Dendritic cell treated with granulocyte-macrophage colony-stimulating factor and Interleukin-4, amounts not matched to agents 40 ng/mL and 50 ng/mL, for 4 days (primary cell): ENCODE measurements around the gene INVS.
"Not testable (repeated sequence)": the region's sequence is repeated elsewhere in the genome, so short reads cannot be mapped to it uniquely, and the experiment has no call there.

ENCODE experiments used
- H3K27ac Mint-ChIP-seq: one replicate; pipeline ENCODE4 v1.8.0; 2022; ENCODE audit warnings: mild to moderate bottlenecking, mixed read lengths
- H3K27me3 Mint-ChIP-seq: one replicate; pipeline ENCODE4 v1.8.0; 2022; ENCODE audit warnings: mild to moderate bottlenecking, mixed read lengths
- H3K36me3 Mint-ChIP-seq: one replicate; pipeline ENCODE4 v1.8.0; 2022; ENCODE audit warnings: low read depth, mixed read lengths
- H3K4me1 Mint-ChIP-seq: one replicate; pipeline ENCODE4 v1.8.0; 2022; ENCODE audit warnings: low read depth, mixed read lengths
- H3K4me3 Mint-ChIP-seq: one replicate; pipeline ENCODE4 v1.8.0; 2022; ENCODE audit warnings: mild to moderate bottlenecking, moderate library complexity, mixed read lengths
- H3K9me3 Mint-ChIP-seq: one replicate; pipeline ENCODE4 v1.8.0; 2022; ENCODE audit warnings: mixed read lengths
- intact Hi-C: fragments of 100-400 bp; cut with micrococcal nuclease; formaldehyde crosslinking; loops from one replicate; pipeline ENCODE4 v1.15.0; 2022

The INVS gene

GRCh38 chr9:100208673-100209072, 109.6 kb downstream of the INVS start:
- Mint-ChIP-seq H3K27ac (no peak overlapping the region), H3K4me3 (no peak overlapping the region), H3K36me3 (no peaks in the 10 kb centered on the region), H3K4me1 (peaks cover 15% of the 10 kb centered on the region), H3K9me3 (no peaks in the 10 kb centered on the region), H3K27me3 (no peaks in the 10 kb centered on the region)
- intact Hi-C loops, result no loop called here

GRCh38 chr9:100211476-100211875, 112.4 kb downstream of the INVS start:
- H3K4me3 Mint-ChIP-seq, result no peak overlapping the region
- intact Hi-C loops, result loop anchor here (10.0 kb wide), 3 partner anchors 407 to 1047 kb away; no protein-coding TSS in a partner anchor
- no peaks in the 10 kb centered on the region for H3K27me3 Mint-ChIP-seq
- H3K9me3 Mint-ChIP-seq, result no peaks in the 10 kb centered on the region
- peaks cover 15% of the 10 kb centered on the region for H3K4me1 Mint-ChIP-seq
- no peak overlapping the region for H3K27ac Mint-ChIP-seq
- H3K36me3 Mint-ChIP-seq, result no peaks in the 10 kb centered on the region

- H3K4me3 Mint-ChIP-seq, result no peak overlapping the region
- no peaks in the 10 kb centered on the region for H3K27me3 Mint-ChIP-seq
- intact Hi-C loops, result loop anchor here (10.0 kb wide), 3 partner anchors 409 to 1049 kb away; no protein-coding TSS in a partner anchor
- H3K9me3 Mint-ChIP-seq, result no peaks in the 10 kb centered on the region
- H3K27ac Mint-ChIP-seq, result no peak overlapping the region
- H3K36me3 Mint-ChIP-seq, result no peaks in the 10 kb centered on the region
- peaks cover 18% of the 10 kb centered on the region for H3K4me1 Mint-ChIP-seq
These were observed 114.9 kb downstream of the INVS start for GRCh38 chr9:100213730-100214477.

- H3K27me3 Mint-ChIP-seq, result no peaks in the 10 kb centered on the region
These were observed 117.2 kb downstream of the INVS start for GRCh38 chr9:100216178-100216787.

GRCh38 chr9:100217536-100217935, 118.5 kb downstream of the INVS start:
- Mint-ChIP-seq H3K27ac (no peak overlapping the region), H3K9me3 (no peaks in the 10 kb centered on the region), H3K36me3 (no peaks in the 10 kb centered on the region), H3K4me1 (peaks cover 8% of the 10 kb centered on the region), H3K27me3 (no peaks in the 10 kb centered on the region), H3K4me3 (no peak overlapping the region)
- intact Hi-C loops, result loop anchor here (10.0 kb wide), 3 partner anchors 413 to 1053 kb away; no protein-coding TSS in a partner anchor

More at GRCh38 chr9:100216178-100216787, 117.2 kb downstream of the INVS start:
- H3K36me3 Mint-ChIP-seq, result no peaks in the 10 kb centered on the region
- H3K4me3 Mint-ChIP-seq, result no peak overlapping the region
- intact Hi-C loops, result loop anchor here (1.0 to 10.0 kb wide), 4 partner anchors 188 to 1051 kb away; no protein-coding TSS in a partner anchor
- H3K27ac Mint-ChIP-seq, result no peak overlapping the region
- no peaks in the 10 kb centered on the region for H3K9me3 Mint-ChIP-seq
- H3K4me1 Mint-ChIP-seq, result peaks cover 8% of the 10 kb centered on the region

GRCh38 chr9:100219347-100219746, 120.3 kb downstream of the INVS start:
- Mint-ChIP-seq H3K27ac (peak overlapping the region; percentile 43), H3K4me1 (peaks cover 11% of the 10 kb centered on the region)

GRCh38 chr9:100220936-100221335, 121.9 kb downstream of the INVS start:
- H3K4me1 Mint-ChIP-seq, result peaks cover 14% of the 10 kb centered on the region
- H3K36me3 Mint-ChIP-seq, result peaks cover 1% of the 10 kb centered on the region
- no peak overlapping the region for H3K27ac Mint-ChIP-seq
- H3K9me3 Mint-ChIP-seq, result no peaks in the 10 kb centered on the region
- intact Hi-C loops, result no loop called here
- no peak overlapping the region for H3K4me3 Mint-ChIP-seq
- H3K27me3 Mint-ChIP-seq, result no peaks in the 10 kb centered on the region

More at GRCh38 chr9:100219347-100219746, 120.3 kb downstream of the INVS start:
- no peak overlapping the region for H3K4me3 Mint-ChIP-seq
- H3K9me3 Mint-ChIP-seq, result no peaks in the 10 kb centered on the region
- intact Hi-C loops, result loop anchor here (10.0 kb wide), 3 partner anchors 415 to 1055 kb away; no protein-coding TSS in a partner anchor
- no peaks in the 10 kb centered on the region for H3K27me3 Mint-ChIP-seq
- no peaks in the 10 kb centered on the region for H3K36me3 Mint-ChIP-seq

- Mint-ChIP-seq H3K4me1 (peaks cover 14% of the 10 kb centered on the region), H3K27ac (no peak overlapping the region), H3K4me3 (no peak overlapping the region), H3K27me3 (no peaks in the 10 kb centered on the region), H3K36me3 (peaks cover 6% of the 10 kb centered on the region), H3K9me3 (no peaks in the 10 kb centered on the region)
- intact Hi-C loops, result no loop called here
These were observed 122.5 kb downstream of the INVS start for GRCh38 chr9:100221538-100221937.

- Mint-ChIP-seq H3K27ac (no peak overlapping the region), H3K4me1 (peaks cover 14% of the 10 kb centered on the region), H3K36me3 (peaks cover 17% of the 10 kb centered on the region), H3K4me3 (no peak overlapping the region), H3K27me3 (no peaks in the 10 kb centered on the region), H3K9me3 (no peaks in the 10 kb centered on the region)
- intact Hi-C loops, result no loop called here
These were observed 123.6 kb downstream of the INVS start for GRCh38 chr9:100222674-100223073.

- Mint-ChIP-seq H3K27me3 (no peaks in the 10 kb centered on the region), H3K4me3 (no peak overlapping the region), H3K4me1 (peaks cover 6% of the 10 kb centered on the region), H3K9me3 (peaks cover 7% of the 10 kb centered on the region), H3K36me3 (peaks cover 44% of the 10 kb centered on the region), H3K27ac (no peak overlapping the region)
- intact Hi-C loops, result no loop called here
These were observed 128.6 kb downstream of the INVS start for GRCh38 chr9:100227636-100228035.

- Mint-ChIP-seq H3K36me3 (peaks cover 50% of the 10 kb centered on the region), H3K27me3 (no peaks in the 10 kb centered on the region), H3K27ac (no peak overlapping the region), H3K4me3 (no peak overlapping the region), H3K4me1 (peaks cover 6% of the 10 kb centered on the region), H3K9me3 (peaks cover 13% of the 10 kb centered on the region)
- intact Hi-C loops, result no loop called here
These were observed 129.4 kb downstream of the INVS start for GRCh38 chr9:100228352-100228869.

GRCh38 chr9:100229136-100229535, 130.1 kb downstream of the INVS start:
- Mint-ChIP-seq H3K27me3 (no peaks in the 10 kb centered on the region), H3K9me3 (peaks cover 13% of the 10 kb centered on the region), H3K27ac (no peak overlapping the region), H3K36me3 (peaks cover 52% of the 10 kb centered on the region), H3K4me3 (no peak overlapping the region), H3K4me1 (peaks cover 5% of the 10 kb centered on the region)
- intact Hi-C loops, result no loop called here

GRCh38 chr9:100229561-100229960, 130.5 kb downstream of the INVS start:
- Mint-ChIP-seq H3K27ac (no peak overlapping the region), H3K27me3 (no peaks in the 10 kb centered on the region), H3K4me1 (peaks cover 1% of the 10 kb centered on the region), H3K4me3 (no peak overlapping the region), H3K9me3 (peaks cover 17% of the 10 kb centered on the region), H3K36me3 (peaks cover 56% of the 10 kb centered on the region)
- intact Hi-C loops, result no loop called here

- H3K4me1 Mint-ChIP-seq, H3K27ac Mint-ChIP-seq, intact Hi-C loops, H3K27me3 Mint-ChIP-seq, H3K4me3 Mint-ChIP-seq: not testable (repeated sequence)
- peaks cover 40% of the 10 kb centered on the region for H3K9me3 Mint-ChIP-seq
- peaks cover 41% of the 10 kb centered on the region for H3K36me3 Mint-ChIP-seq
These were observed 137.9 kb downstream of the INVS start for GRCh38 chr9:100236986-100237385.
